ENCODE results near the gene ITGB6.

DNA sequence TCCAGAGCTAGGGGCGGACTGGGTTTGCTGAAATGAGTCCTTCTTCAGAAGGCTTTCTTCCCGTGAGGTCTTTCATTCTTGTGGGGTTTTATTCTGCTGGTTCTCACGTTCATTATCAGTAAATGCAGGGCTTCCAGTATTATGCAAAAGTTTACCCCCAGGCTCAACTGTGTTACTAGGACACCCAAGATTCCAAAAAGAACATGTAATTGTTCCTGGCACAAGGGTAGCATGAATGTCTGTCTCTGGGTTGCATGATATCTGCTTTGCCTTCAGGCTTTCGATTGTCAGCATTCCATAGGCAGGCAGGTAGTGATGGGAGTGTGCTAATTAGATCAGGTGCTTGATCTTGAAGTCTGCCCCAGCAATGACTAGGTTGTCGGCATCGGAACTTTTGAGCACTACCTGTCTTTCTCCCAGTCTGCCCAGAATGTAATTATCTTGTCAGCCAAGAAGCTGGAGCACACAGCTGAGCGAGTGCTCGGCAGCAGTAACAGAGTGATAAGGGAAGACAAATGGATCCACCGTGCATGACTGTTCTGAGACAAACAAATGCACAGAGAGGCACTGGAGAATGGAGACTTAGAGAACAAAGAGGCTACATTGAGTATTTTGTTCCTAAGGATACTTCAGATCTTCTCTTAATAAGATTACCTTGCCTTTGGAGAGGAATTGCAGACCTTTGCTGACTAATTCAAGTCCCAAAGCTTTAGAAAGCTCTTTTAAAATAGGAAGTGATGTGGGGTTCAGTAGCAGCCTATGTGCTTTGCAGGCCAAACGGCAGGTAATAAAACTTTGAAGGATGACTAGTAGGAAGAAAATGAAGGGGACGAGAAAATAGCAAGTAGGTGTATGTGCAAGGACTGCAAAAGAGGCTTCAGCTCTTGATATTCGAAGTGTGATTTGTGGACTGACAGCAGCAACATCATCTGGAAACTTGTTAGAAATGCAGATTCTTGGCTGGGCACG is 41.9 kb downstream of the ITGB6 start:
- TF ChIP-seq, protein P1, sequence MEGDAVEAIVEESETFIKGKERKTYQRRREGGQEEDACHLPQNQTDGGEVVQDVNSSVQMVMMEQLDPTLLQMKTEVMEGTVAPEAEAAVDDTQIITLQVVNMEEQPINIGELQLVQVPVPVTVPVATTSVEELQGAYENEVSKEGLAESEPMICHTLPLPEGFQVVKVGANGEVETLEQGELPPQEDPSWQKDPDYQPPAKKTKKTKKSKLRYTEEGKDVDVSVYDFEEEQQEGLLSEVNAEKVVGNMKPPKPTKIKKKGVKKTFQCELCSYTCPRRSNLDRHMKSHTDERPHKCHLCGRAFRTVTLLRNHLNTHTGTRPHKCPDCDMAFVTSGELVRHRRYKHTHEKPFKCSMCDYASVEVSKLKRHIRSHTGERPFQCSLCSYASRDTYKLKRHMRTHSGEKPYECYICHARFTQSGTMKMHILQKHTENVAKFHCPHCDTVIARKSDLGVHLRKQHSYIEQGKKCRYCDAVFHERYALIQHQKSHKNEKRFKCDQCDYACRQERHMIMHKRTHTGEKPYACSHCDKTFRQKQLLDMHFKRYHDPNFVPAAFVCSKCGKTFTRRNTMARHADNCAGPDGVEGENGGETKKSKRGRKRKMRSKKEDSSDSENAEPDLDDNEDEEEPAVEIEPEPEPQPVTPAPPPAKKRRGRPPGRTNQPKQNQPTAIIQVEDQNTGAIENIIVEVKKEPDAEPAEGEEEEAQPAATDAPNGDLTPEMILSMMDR (conservative IDR thresholded peaks at IDR 0.05; ENCODE audit: low read depth, low read length), result no peak
- TF ChIP-seq EZH2 (IDR thresholded peaks at IDR 0.05; ENCODE audit: low read length, unreplicated experiment), result no peak
- no peak for TF ChIP-seq EZH2phosphoT487 (IDR thresholded peaks at IDR 0.05; ENCODE audit: borderline replicate concordance, low read length)
